IMR-90 (cell line): ENCODE data around the gene CTNNA2. TPM values are rescaled to one million over a fixed set of nuclear protein-coding genes. Genes with fewer than 3 reads are reported as not detected.

Experiments
- ATAC-seq: fragments of 200-7000 bp; cut with Tn5 transposase; 2 replicates; pipeline ENCODE4 v1.9.1; 2020; ENCODE audit warnings: low read depth, mild to moderate bottlenecking, moderate library complexity
- BruUV-seq: library from RNA; stranded (reverse); fragments of 400-500 nt; replicated peaks from 2 replicates; lab custom pipeline; 2021; lab: Mats Ljungman, UMichigan
- CTCF ChIA-PET: fragments of 300-600 bp; formaldehyde crosslinking; extraction: SDS; loops from one replicate; lab custom pipeline; 2021; ENCODE audit warnings: antibody characterized with exemption; lab: Yijun Ruan, JAX
- POLR2A ChIA-PET: fragments of 300-600 bp; sonication (Branson Sonifier 250); formaldehyde crosslinking; loops from one replicate; lab custom pipeline; 2022; ENCODE audit warnings: antibody characterized with exemption; ENCODE audit not compliant: unreplicated experiment; lab: Charles Lee
- DNase-seq: peaks from one replicate; pipeline ENCODE4 v3.0.0; 2013
- H2AFZ ChIP-seq: replicated peaks from 2 replicates; pipeline ENCODE3; 2013; ENCODE audit warnings: low read length, mild to moderate bottlenecking; ENCODE audit not compliant: poor library complexity
- H2AK5ac ChIP-seq: 2 replicates; pipeline ENCODE4 v1.6.1; 2013; ENCODE audit warnings: low read depth, low read length, inconsistent platforms
- H2AK9ac ChIP-seq: replicated peaks from 2 replicates; pipeline ENCODE3; 2013; ENCODE audit warnings: mild to moderate bottlenecking, low read depth, low read length, moderate library complexity; ENCODE audit not compliant: poor library complexity
- H2BK120ac ChIP-seq: 2 replicates; pipeline ENCODE4 v1.6.1; 2013; ENCODE audit warnings: low read depth, low read length, inconsistent platforms
- H2BK15ac ChIP-seq: 3 replicates; pipeline ENCODE4 v1.6.1; 2013; ENCODE audit warnings: low read depth, low read length, inconsistent platforms
- H2BK20ac ChIP-seq: 2 replicates; pipeline ENCODE4 v1.6.1; 2013; ENCODE audit warnings: low read depth, mild to moderate bottlenecking, inconsistent platforms, low read length, moderate library complexity
- H2BK5ac ChIP-seq: 2 replicates; pipeline ENCODE4 v1.6.1; 2013; ENCODE audit warnings: mild to moderate bottlenecking, low read depth, low read length, inconsistent platforms; ENCODE audit not compliant: poor library complexity, severe bottlenecking
- H3K14ac ChIP-seq: replicated peaks from 2 replicates; pipeline ENCODE4 v1.6.1; 2013; ENCODE audit warnings: low read depth, low read length, inconsistent platforms
- H3K18ac ChIP-seq: 2 replicates; pipeline ENCODE4 v1.6.1; 2013; ENCODE audit warnings: low read depth, low read length, control low read depth
- H3K23ac ChIP-seq: 2 replicates; pipeline ENCODE4 v1.6.1; 2013; ENCODE audit warnings: low read depth, low read length, inconsistent platforms
- H3K27ac ChIP-seq: 2 replicates; pipeline ENCODE4 v1.5.1; 2013; ENCODE audit warnings: mild to moderate bottlenecking, control low read depth, low read length; ENCODE audit not compliant: insufficient read depth
- H3K27me3 ChIP-seq: 2 replicates; pipeline ENCODE4 v1.6.1; 2013; ENCODE audit warnings: low read length; ENCODE audit not compliant: control insufficient read depth, insufficient read depth
- H3K36me3 ChIP-seq: 2 replicates; pipeline ENCODE4 v1.6.1; 2013; ENCODE audit warnings: low read length, mixed read lengths; ENCODE audit not compliant: control insufficient read depth, insufficient read depth
- H3K4ac ChIP-seq: 2 replicates; pipeline ENCODE4 v1.6.1; 2013; ENCODE audit warnings: low read depth, low read length, inconsistent platforms
- H3K4me1 ChIP-seq: 2 replicates; pipeline ENCODE4 v1.6.1; 2013; ENCODE audit warnings: low read length, mixed read lengths; ENCODE audit not compliant: control insufficient read depth, insufficient read depth
- H3K4me2 ChIP-seq: 2 replicates; pipeline ENCODE4 v1.6.1; 2013; ENCODE audit warnings: low read depth, mild to moderate bottlenecking, control low read depth, low read length, moderate library complexity
- H3K4me3 ChIP-seq: 2 replicates; pipeline ENCODE4 v1.5.1; 2013; ENCODE audit warnings: low read depth, mild to moderate bottlenecking, control low read depth, low read length, moderate library complexity; ENCODE audit not compliant: insufficient read depth
- H3K56ac ChIP-seq: 2 replicates; pipeline ENCODE4 v1.6.1; 2013; ENCODE audit warnings: low read length, inconsistent platforms; ENCODE audit not compliant: insufficient read depth; ENCODE audit errors: extremely low read depth
- H3K79me1 ChIP-seq, 2 experiments: 2 replicates each; pipeline ENCODE4 v1.6.1; 2013; ENCODE audit warnings: low read length in 2 of 2, inconsistent platforms in 1 of 2, low read depth in 1 of 2
- H3K9ac ChIP-seq: 2 replicates; pipeline ENCODE4 v1.6.1; 2013; ENCODE audit warnings: low read depth, low read length, control low read depth
- H3K9me1 ChIP-seq: 2 replicates; pipeline ENCODE4 v1.6.1; 2013; ENCODE audit warnings: low read length, inconsistent platforms; ENCODE audit not compliant: insufficient read depth
- H3K9me3 ChIP-seq: 2 replicates; pipeline ENCODE4 v1.6.1; 2013; ENCODE audit warnings: low read length; ENCODE audit not compliant: control insufficient read depth, insufficient read depth
- H4K20me1 ChIP-seq: 2 replicates; pipeline ENCODE4 v1.6.1; 2013; ENCODE audit warnings: low read length, inconsistent platforms; ENCODE audit not compliant: insufficient read depth
- H4K5ac ChIP-seq: 2 replicates; pipeline ENCODE4 v1.6.1; 2013; ENCODE audit warnings: mild to moderate bottlenecking, low read depth, low read length, control low read depth
- H4K8ac ChIP-seq, 2 experiments: 2 replicates each; pipeline ENCODE4 v1.6.1; 2013; ENCODE audit warnings: low read depth in 2 of 2, low read length in 2 of 2, control low read depth in 1 of 2, inconsistent platforms in 1 of 2
- H4K91ac ChIP-seq: 2 replicates; pipeline ENCODE4 v1.6.1; 2013; ENCODE audit warnings: low read depth, low read length, inconsistent platforms; ENCODE audit not compliant: insufficient read depth
- ELK1 ChIP-seq: fragments of 150-350 bp; IDR thresholded peaks from 2 replicates; pipeline ENCODE4 v1.6.1; 2016; ENCODE audit warnings: low read depth, mild to moderate bottlenecking, low read length, moderate library complexity, borderline replicate concordance
- FOS ChIP-seq: fragments of 150-350 bp; IDR thresholded peaks from 2 replicates; pipeline ENCODE4 v1.6.1; 2016; ENCODE audit warnings: low read depth, low read length
- POLR2A ChIP-seq: IDR thresholded peaks from 2 replicates; pipeline ENCODE4 v1.6.1; 2012; ENCODE audit warnings: mild to moderate bottlenecking, low read depth, low read length
- WGBS, 2 experiments: methylation state at CpG; one replicate each; pipeline versions ENCODE4 v1.1.5 to v1.1.7; 2013; ENCODE audit warnings: missing lambda C conversion rate in 2 of 2; ENCODE audit not compliant: insufficient read length in 1 of 2; ENCODE audit errors: extremely low coverage in 2 of 2; 5-methylcytosine and 5-hydroxymethylcytosine counted together
- dilution Hi-C: fragments of 300-500 bp; cut with HindIII; formaldehyde crosslinking; loops from one replicate; pipeline ENCODE4 v1.14.3; 2018; ENCODE audit warnings: low sequenced_read_pairs; ENCODE audit not compliant: unreplicated experiment
- in situ Hi-C: fragments of 300-500 bp; cut with MboI; formaldehyde crosslinking; loops from 3 replicates; pipeline ENCODE4 v1.14.3; 2019; ENCODE audit warnings: low sequenced_read_pairs, inconsistent platforms, mixed read lengths
- intact Hi-C: fragments of 100-400 bp; cut with micrococcal nuclease; formaldehyde crosslinking; loops from 2 replicates; pipeline ENCODE4 v1.10.0; 2022
- polyA plus RNA-seq, 3 experiments: library from polyadenylated mRNA; depleted of rRNA; stranded (reverse); fragments of >200 nt; gene quantifications; 2 replicates each; pipeline ENCODE4 v1.2.3, GENCODE V29; 2012; ENCODE audit warnings: low replicate concordance in 1 of 3
- total RNA-seq: library from RNA; depleted of rRNA; stranded (reverse); fragments of >200 nt; gene quantifications from 2 replicates; pipeline ENCODE4 v1.2.3, GENCODE V29; 2012

Gene CTNNA2
- total and polyA plus RNA-seq, 2 of the 4 experiments (the other 2 are of a cell fraction) = not detected

DNA sequence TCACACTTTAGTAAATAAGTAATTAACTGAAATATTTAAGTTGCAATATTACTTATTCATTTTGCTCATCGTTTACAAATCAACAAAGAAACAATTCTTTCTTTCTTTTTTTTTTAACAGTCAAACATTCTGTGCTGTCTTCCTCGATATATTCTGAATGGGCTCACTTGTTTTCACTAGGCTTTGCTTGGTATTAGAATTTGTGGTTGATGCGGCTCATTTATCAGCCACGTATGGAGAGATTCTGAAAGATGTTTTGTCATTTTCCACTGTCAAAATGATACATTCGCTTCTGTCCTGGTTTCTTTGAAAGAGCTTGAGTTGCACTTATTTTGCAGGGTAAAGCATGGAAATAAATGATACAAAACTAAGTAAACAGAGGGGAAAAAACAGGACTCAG is 468.0 kb downstream of the CTNNA2 start:
- Histone ChIP-seq H4K5ac (no peak overlapping the region), H3K4ac (no peak overlapping the region), H2BK5ac (no peak overlapping the region), H2BK120ac (no peak overlapping the region), H3K14ac (no peak overlapping the region), H4K8ac (no peak overlapping the region), H3K4me3 (no peak overlapping the region), H3K27ac (no peak overlapping the region), H4K91ac (no peak overlapping the region), H2AK5ac (no peak overlapping the region), H3K9me1 (no peaks in the 10 kb centered on the region; the same call in 1 of the 2 replicates), H3K4me1 (no peaks in the 10 kb centered on the region; the same call in 1 of the 2 replicates), H4K20me1 (no peaks in the 10 kb centered on the region), H3K9me3 (no peaks in the 10 kb centered on the region), H2BK20ac (no peak overlapping the region), H3K23ac (no peak overlapping the region), H3K56ac (no peak overlapping the region), H3K79me1 (no peaks in the 10 kb centered on the region), H2BK15ac (no peak overlapping the region), H3K4me2 (no peak overlapping the region), H2AK9ac (no peak overlapping the region), H2AFZ (no peak overlapping the region), H3K36me3 (no peaks in the 10 kb centered on the region), H3K18ac (no peak overlapping the region), H3K9ac (no peak overlapping the region), H3K27me3 (no peaks in the 10 kb centered on the region)
- no TSS peak for BruUV-seq
- CTCF ChIA-PET = interaction anchor here (0.7 kb wide), 1 partner anchor 49 kb away, joined by 4 read pairs; no protein-coding TSS in a partner anchor
- ATAC-seq = no peak
- POLR2A ChIA-PET = no interaction called here
- no peak for DNase-seq
- intact Hi-C loops (no loop called here), in situ Hi-C loops (no loop called here), dilution Hi-C loops (no loop called here)
- no peak for TF ChIP-seq POLR2A
- TF ChIP-seq FOS = no peak
- TF ChIP-seq ELK1 = no peak
- WGBS, 2 experiments = no CpG with 5 or more reads among the region's 5 CpGs
